D721Med (cell line): ENCODE results near the gene LPIN1.
"Not testable (repeated sequence)": the region's sequence is repeated elsewhere in the genome, so short reads cannot be mapped to it uniquely, and the experiment has no call there.

Experiments used
- DNase-seq: peaks from one replicate; pipeline ENCODE4 v3.0.0; 2011; ENCODE audit warnings: low spot score; ENCODE audit not compliant: insufficient read length
- FAIRE-seq: peaks from 2 replicates; lab custom pipeline; 2011; peaks lifted over from hg19 to GRCh38; lab: Jason Lieb, UNC
- CTCF ChIP-seq: IDR thresholded peaks from 2 replicates; pipeline ENCODE4 v1.5.1; 2012; ENCODE audit warnings: mild to moderate bottlenecking, control low read depth; ENCODE audit not compliant: insufficient read depth; ENCODE audit errors: missing control alignments

LPIN1 gene

DNA sequence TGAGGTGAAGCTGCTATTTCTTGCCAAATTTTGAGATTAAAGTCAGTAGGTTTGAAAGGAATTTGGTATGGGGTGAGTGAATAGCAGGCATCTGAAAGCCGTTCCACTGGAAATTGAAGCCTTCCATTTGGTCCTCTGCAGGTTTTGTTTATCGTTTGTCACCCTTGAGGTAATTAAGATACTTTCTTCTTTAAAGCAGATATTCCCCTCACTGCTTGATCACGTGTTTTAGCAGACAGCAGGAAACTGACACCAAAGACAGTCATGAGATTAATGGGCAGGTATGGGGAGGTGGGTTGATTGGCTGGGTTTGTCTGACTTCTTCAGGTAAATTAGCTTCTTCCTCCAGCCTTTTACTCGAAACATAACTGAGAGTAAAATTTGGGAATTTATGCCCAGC is 10.7 kb downstream of the LPIN1 start:
- no peak for FAIRE-seq
- TF ChIP-seq CTCF, result no peak
- no peak for DNase-seq

DNA sequence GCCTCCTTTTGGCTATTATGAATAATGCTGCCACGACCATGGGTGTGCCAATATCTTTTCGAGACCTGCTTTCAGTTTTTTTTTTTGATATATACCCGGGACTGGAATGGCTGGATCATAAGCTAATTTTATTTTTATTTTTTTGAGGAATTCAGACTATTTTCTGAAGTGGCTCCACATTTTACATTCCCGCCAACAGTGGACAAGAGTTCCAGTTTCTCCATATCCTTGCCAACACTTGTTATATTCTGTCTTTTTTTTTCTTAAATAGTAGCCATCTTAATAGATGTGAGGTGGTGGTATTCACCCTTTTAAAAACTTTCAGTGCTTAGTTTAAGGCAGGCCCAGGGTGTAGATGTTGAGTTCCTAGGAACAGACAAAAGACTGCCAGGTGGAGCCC is 11.8 kb downstream of the LPIN1 start:
- TF ChIP-seq CTCF, result no peak
- DNase-seq, result no peak
- FAIRE-seq, result no peak

DNA sequence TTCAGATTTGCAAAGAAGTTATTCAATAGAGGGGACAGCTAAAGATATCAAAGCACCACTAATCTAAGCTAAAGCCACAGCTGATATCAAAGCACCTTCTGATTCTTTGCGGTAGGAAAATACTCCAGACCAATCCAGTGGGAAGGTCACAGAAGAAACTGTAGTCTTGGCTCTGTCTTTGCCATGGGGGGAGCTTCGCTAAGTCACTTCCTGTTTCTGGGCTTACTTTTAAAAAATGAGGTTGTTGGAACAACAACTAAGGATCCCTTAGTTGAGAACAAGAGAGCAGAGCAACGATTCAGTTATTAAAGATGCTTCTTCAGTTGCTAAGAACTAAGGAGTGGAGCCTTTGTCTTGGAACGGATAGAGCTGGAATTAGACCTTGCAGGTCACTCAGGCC is 12.2 kb downstream of the LPIN1 start:
- DNase-seq, result no peak
- FAIRE-seq, result no peak
- TF ChIP-seq CTCF, result no peak

DNA sequence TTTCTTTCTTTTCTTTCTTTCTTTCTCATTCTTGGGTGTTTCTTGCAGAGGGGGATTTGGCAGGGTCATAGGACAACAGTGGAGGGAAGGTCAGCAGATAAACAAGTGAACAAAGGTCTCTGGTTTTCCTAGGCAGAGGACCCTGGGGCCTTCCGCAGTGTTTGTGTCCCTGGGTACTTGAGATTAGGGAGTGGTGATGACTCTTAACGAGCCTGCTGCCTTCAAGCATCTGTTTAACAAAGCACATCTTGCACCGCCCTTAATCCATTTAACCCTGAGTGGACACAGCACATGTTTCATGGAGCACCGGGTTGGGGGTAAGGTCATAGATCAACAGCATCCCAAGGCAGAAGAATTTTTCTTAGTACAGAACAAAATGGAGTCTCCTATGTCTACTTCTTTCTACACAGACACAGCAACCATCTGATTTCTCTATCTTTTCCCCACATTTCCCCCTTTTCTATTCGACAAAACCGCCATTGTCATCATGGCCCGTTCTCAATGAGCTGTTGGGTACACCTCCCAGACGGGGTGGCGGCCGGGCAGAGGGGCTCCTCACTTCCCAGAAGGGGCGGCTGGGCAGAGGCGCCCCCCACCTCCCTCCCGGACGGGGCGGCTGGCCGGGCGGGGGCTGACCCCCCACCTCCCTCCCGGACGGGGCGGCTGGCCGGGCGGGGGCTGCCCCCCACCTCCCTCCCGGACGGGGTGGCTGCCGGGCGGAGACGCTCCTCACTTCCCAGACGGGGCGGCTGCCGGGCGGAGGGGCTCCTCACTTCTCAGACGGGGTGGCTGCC is 12.9 kb downstream of the LPIN1 start:
- DNase-seq, FAIRE-seq: not testable (repeated sequence)

- DNase-seq (no peak), FAIRE-seq (no peak)
- TF ChIP-seq CTCF, result no peak
These were observed 14.8 kb downstream of the LPIN1 start for GRCh38 chr2:11761259-11761658.

DNA sequence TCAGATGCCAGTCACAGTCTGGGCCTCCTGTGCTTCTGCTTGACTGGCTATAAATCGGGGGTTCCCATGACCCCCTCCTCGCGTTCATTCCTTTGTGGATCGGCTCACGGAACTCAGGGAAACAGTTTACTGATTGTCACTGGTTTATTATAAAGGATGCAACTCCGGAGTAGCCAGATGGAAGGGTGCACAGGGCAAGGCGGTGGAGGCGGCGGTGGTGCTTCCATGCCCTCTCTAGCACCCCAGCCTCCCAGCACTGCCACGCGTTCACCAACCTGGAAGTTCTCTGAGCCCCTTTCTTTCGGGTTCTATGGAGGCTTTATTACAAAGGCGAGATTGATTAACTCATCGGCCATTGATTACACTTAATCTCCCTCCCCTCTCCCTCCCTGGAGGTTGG is 15.6 kb downstream of the LPIN1 start:
- no peak for FAIRE-seq
- no peak for TF ChIP-seq CTCF

DNA sequence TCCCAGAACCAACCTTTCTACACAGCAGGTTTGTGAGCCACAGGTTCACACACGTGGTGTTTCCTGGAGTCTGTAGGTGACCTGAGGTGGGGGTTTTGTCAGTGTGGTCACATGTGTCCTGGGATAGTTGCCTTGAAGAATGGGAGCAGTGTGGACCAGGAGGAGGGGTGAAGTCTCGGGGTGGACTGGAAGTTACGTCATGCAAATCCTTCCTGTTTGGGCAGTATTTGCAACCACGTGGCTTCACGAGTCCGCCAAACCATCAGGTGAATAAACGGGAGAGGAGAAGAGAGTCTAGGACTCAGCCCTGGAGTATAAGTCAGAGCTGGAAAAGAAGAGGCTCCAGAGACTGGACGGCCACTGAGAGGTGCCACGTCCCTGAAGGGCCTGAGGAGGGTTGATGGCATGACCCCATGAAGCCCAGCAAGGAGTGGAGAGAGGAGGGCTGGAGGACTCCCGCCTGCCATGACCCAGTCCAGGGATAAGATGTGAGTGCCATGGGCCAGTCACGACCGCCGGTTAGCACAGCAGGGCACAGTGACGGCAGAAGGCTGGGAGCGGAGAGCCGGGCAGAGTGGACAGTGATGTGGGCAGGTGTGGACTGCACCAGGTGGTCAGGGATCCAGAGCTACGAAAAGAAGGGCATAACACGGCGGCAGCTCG is 16.5 kb downstream of the LPIN1 start:
- TF ChIP-seq CTCF, result no peak
- FAIRE-seq, result no peak
- DNase-seq, result no peak

More for the DNA sequence above, 15.6 kb downstream of the LPIN1 start:
- no peak for DNase-seq
